BJ (cell line): ENCODE results near the gene IL22RA1. TPM values are rescaled to one million over a fixed set of nuclear protein-coding genes. Genes with fewer than 3 reads are reported as not detected.

ENCODE experiments used
- CTCF ChIA-PET: fragments of 350-600 bp; formaldehyde crosslinking; extraction: SDS; loops from one replicate; lab custom pipeline; 2021; ENCODE audit warnings: antibody characterized with exemption, inconsistent platforms; lab: Yijun Ruan, JAX
- POLR2A ChIA-PET: fragments of 300-600 bp; sonication (Branson Sonifier 250); formaldehyde crosslinking; extraction: SDS; loops from one replicate; lab custom pipeline; 2021; ENCODE audit warnings: antibody characterized with exemption; lab: Charles Lee
- DNase-seq: peaks from one replicate; pipeline ENCODE4 v3.0.0-alpha.2; 2011; ENCODE audit warnings: low read depth
- H3K27me3 ChIP-seq: 2 replicates; pipeline ENCODE4 v1.6.0; 2011; ENCODE audit warnings: low read length; ENCODE audit not compliant: control insufficient read depth, insufficient read depth
- H3K36me3 ChIP-seq: 2 replicates; pipeline ENCODE4 v1.5.1; 2011; ENCODE audit warnings: low read length; ENCODE audit not compliant: control insufficient read depth, insufficient read depth
- H3K4me3 ChIP-seq: 2 replicates; pipeline ENCODE4 v1.5.1; 2011; ENCODE audit warnings: low read depth, mild to moderate bottlenecking, control low read depth, low read length
- CTCF ChIP-seq: IDR thresholded peaks from 2 replicates; pipeline ENCODE4 v1.5.1; 2011; ENCODE audit warnings: low read depth, mild to moderate bottlenecking, control low read depth, inconsistent platforms, low read length, moderate library complexity; ENCODE audit not compliant: insufficient read depth
- polyA plus RNA-seq: library from polyadenylated mRNA; depleted of rRNA; stranded (reverse); fragments of >200 nt; gene quantifications from 2 replicates; pipeline ENCODE4 v1.2.3, GENCODE V29; 2011

The IL22RA1 gene
- polyA plus RNA-seq, 1 experiment, result not detected

GRCh38 chr1:24109166-24109483 lies 33.8 kb downstream of the IL22RA1 start:
- Histone ChIP-seq H3K4me3 (no peak overlapping the region), H3K36me3 (no peaks in the 10 kb centered on the region), H3K27me3 (0 out of 2 replicates have a peak, but pooled peaks cover under 1% of the 10 kb centered on the region)
- CTCF ChIA-PET, result no interaction called here
- TF ChIP-seq CTCF, result no peak
- DNase-seq, result no peak
- POLR2A ChIA-PET, result no interaction called here

- no peak for TF ChIP-seq CTCF
- no peak for DNase-seq
- POLR2A ChIA-PET, result interaction anchor here (0.6 kb wide), 1 partner anchor 92 kb away, joined by 3 read pairs; no protein-coding TSS in a partner anchor
- Histone ChIP-seq H3K27me3 (no peaks in the 10 kb centered on the region), H3K36me3 (no peaks in the 10 kb centered on the region), H3K4me3 (no peak overlapping the region)
- CTCF ChIA-PET, result interaction anchor here (0.6 kb wide), 1 partner anchor 42 kb away, joined by 3 read pairs; no protein-coding TSS in a partner anchor
Observed at GRCh38 chr1:24108334-24109165, 34.4 kb downstream of the IL22RA1 start.

GRCh38 chr1:24107462-24108138 lies 35.3 kb downstream of the IL22RA1 start:
- no peaks in the 10 kb centered on the region for H3K36me3 ChIP-seq
- H3K4me3 ChIP-seq, result no peak overlapping the region
- no peaks in the 10 kb centered on the region for H3K27me3 ChIP-seq
- no peak for DNase-seq
- ChIA-PET POLR2A (no interaction called here), CTCF (no interaction called here)
- no peak for TF ChIP-seq CTCF

GRCh38 chr1:24105368-24106160 lies 37.4 kb downstream of the IL22RA1 start:
- no peak for DNase-seq
- Histone ChIP-seq H3K4me3 (no peak overlapping the region), H3K27me3 (peaks cover 2% of the 10 kb centered on the region; the same call in 1 of the 2 replicates), H3K36me3 (no peaks in the 10 kb centered on the region)
- POLR2A ChIA-PET, result no interaction called here
- CTCF ChIA-PET, result interaction anchor here (0.6 kb wide), 1 partner anchor 236 kb away, joined by 3 read pairs; no protein-coding TSS in a partner anchor
- TF ChIP-seq CTCF, result no peak
